GM13977 (cell line): ENCODE measurements around the gene RAB6B.

Experiments
- DNase-seq: peaks from one replicate; pipeline ENCODE4 v3.0.0; 2012; ENCODE audit warnings: low spot score
- in situ Hi-C: fragments of 300-500 bp; cut with MboI; formaldehyde crosslinking; loops from one replicate; pipeline ENCODE4 v1.12.0; 2022; ENCODE audit warnings: low sequenced_read_pairs, low pct_unique_long_range_greater_than_20kb, mixed read lengths, inconsistent platforms; ENCODE audit not compliant: unreplicated experiment
- TF ChIP-seq, protein P1 (sequence below): IDR thresholded peaks from 2 replicates; pipeline ENCODE4 v1.5.1; 2012; ENCODE audit warnings: mild to moderate bottlenecking, control low read depth; ENCODE audit not compliant: insufficient read depth; ENCODE audit errors: extremely low read depth, missing control alignments

The RAB6B gene

GRCh38 chr3:133882986-133883586 is 12.6 kb downstream of the RAB6B start:
- in situ Hi-C loops = no loop called here
- TF ChIP-seq, protein P1, sequence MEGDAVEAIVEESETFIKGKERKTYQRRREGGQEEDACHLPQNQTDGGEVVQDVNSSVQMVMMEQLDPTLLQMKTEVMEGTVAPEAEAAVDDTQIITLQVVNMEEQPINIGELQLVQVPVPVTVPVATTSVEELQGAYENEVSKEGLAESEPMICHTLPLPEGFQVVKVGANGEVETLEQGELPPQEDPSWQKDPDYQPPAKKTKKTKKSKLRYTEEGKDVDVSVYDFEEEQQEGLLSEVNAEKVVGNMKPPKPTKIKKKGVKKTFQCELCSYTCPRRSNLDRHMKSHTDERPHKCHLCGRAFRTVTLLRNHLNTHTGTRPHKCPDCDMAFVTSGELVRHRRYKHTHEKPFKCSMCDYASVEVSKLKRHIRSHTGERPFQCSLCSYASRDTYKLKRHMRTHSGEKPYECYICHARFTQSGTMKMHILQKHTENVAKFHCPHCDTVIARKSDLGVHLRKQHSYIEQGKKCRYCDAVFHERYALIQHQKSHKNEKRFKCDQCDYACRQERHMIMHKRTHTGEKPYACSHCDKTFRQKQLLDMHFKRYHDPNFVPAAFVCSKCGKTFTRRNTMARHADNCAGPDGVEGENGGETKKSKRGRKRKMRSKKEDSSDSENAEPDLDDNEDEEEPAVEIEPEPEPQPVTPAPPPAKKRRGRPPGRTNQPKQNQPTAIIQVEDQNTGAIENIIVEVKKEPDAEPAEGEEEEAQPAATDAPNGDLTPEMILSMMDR = no peak
- no peak for DNase-seq

GRCh38 chr3:133881939-133882825 is 13.5 kb downstream of the RAB6B start:
- DNase-seq = no peak
- in situ Hi-C loops = no loop called here
- TF ChIP-seq, protein P1 = no peak

DNA sequence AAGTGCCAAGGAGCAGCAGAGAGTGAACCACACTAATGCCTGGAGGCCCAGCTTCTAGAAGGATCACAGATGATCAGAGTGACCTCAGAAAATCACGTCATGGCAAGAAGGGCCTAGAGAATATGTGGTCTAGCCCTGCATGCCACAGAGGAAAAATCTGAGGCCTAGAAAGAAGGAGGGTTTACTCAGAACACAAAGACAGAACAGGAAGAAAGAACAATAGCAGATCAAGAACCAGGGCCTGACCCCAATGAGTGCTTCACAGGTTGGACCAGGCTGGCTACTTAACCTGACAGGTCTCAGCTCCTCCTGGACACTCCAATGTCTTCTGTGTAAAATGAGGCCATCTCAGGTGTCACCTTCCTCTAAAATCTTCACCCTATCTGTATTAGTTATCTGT is 14.2 kb downstream of the RAB6B start:
- no peak for DNase-seq
- TF ChIP-seq, protein P1 = no peak
- in situ Hi-C loops = no loop called here

- TF ChIP-seq, protein P1 = no peak
- DNase-seq = no peak
- in situ Hi-C loops = no loop called here
These were observed 14.7 kb downstream of the RAB6B start for GRCh38 chr3:133880886-133881455.

GRCh38 chr3:133880287-133880686 is 15.4 kb downstream of the RAB6B start:
- in situ Hi-C loops = no loop called here
- no peak for DNase-seq
- TF ChIP-seq, protein P1 = no peak

DNA sequence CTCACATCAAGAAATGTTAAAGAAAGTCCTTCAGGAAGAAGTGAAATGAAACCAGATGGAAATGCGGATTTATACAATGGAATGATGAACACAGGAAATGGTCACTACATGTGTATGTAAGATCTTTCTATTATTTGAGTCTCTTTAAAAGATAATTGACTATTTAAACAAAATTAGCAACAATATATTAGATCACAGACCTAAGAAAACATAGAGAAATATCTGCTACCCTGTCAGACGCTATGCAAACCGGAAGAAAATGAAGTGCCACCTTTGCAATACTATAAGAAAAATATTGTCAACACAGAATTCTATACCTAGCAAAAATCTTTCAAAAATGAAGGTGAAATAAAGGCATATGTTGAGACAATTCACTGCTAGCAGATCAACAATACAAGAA is 17.2 kb downstream of the RAB6B start:
- TF ChIP-seq, protein P1 = no peak
- DNase-seq = no peak
- in situ Hi-C loops = no loop called here
